Right lung (tissue), 5 donors: ENCODE results near the gene KLHL36. TPM values are rescaled to one million over a fixed set of nuclear protein-coding genes. Genes with fewer than 3 reads are reported as not detected.
"Not testable (repeated sequence)": the region's sequence is repeated elsewhere in the genome, so short reads cannot be mapped to it uniquely, and the experiment has no call there.

Experiments
- DNase-seq, 2 donors: peaks; one replicate each; pipeline ENCODE4 v3.0.0-alpha.2; 2013
- polyA plus RNA-seq, 5 donors: library from polyadenylated mRNA; unstranded; fragments of 120-200 nt; gene quantifications; one replicate each; pipeline versions ENCODE4 v1.2.1 to v1.2.3, GENCODE V29; 2013; ENCODE audit warnings: inconsistent platforms in 1 of 5, low replicate concordance in 1 of 5; ENCODE audit not compliant: insufficient read length in 5 of 5, insufficient read depth in 1 of 5

Gene KLHL36
- polyA plus RNA-seq, 5 donors = 18.6 to 28.3 (median 24.9) TPM

- DNase-seq = no peak
These were observed 33.1 kb upstream of the KLHL36 start for GRCh38 chr16:84614968-84615813.

- DNase-seq = no peak
These were observed 31.8 kb upstream of the KLHL36 start for GRCh38 chr16:84616515-84616914.

GRCh38 chr16:84617041-84617790 is 31.1 kb upstream of the KLHL36 start:
- no peak for DNase-seq

GRCh38 chr16:84617791-84618580 is 30.3 kb upstream of the KLHL36 start, which contains the start of gene COTL1:
Gene COTL1 (minus strand): TSS chr16:84618078. CDS start chr16:84617914, 164 bp downstream.
- peak; percentile 97 for DNase-seq

GRCh38 chr16:84618581-84619460 is 29.5 kb upstream of the KLHL36 start:
- DNase-seq = no peak

GRCh38 chr16:84620913-84621312 is 27.4 kb upstream of the KLHL36 start:
- DNase-seq = not testable (repeated sequence)

GRCh38 chr16:84625556-84625955 is 22.8 kb upstream of the KLHL36 start:
- no peak for DNase-seq

GRCh38 chr16:84628226-84628731 is 20.0 kb upstream of the KLHL36 start:
- DNase-seq = no peak

- no peak for DNase-seq
These were observed 18.7 kb upstream of the KLHL36 start for GRCh38 chr16:84629580-84629979.

GRCh38 chr16:84630009-84630408 is 18.3 kb upstream of the KLHL36 start:
- DNase-seq = no peak

GRCh38 chr16:84630446-84631152 is 17.7 kb upstream of the KLHL36 start:
- no peak for DNase-seq

- no peak for DNase-seq
These were observed 17.2 kb upstream of the KLHL36 start for GRCh38 chr16:84631153-84631466.

GRCh38 chr16:84631886-84632285 is 16.4 kb upstream of the KLHL36 start:
- no peak for DNase-seq

GRCh38 chr16:84632862-84633261 is 15.4 kb upstream of the KLHL36 start:
- DNase-seq = not testable (repeated sequence)

- DNase-seq = no peak
These were observed 14.7 kb upstream of the KLHL36 start for GRCh38 chr16:84633622-84634021.

- DNase-seq = no peak
These were observed 12.6 kb upstream of the KLHL36 start for GRCh38 chr16:84635702-84636101.

GRCh38 chr16:84637709-84638108 is 10.6 kb upstream of the KLHL36 start:
- DNase-seq = no peak

GRCh38 chr16:84638231-84638806 is 10.0 kb upstream of the KLHL36 start:
- DNase-seq = no peak

- DNase-seq = no peak
These were observed 8.2 kb upstream of the KLHL36 start for GRCh38 chr16:84640145-84640544.
